Suppressor macrophage treated with lipopolysaccharide for 1 hour (primary cell): ENCODE measurements around the gene UPP1.
"Not testable (repeated sequence)": the region's sequence is repeated elsewhere in the genome, so short reads cannot be mapped to it uniquely, and the experiment has no call there.

Experiments
- DNase-seq, 3 donors: peaks; one replicate each; pipeline ENCODE4 v3.0.0-alpha.2; 2020 to 2022

The UPP1 gene

DNA sequence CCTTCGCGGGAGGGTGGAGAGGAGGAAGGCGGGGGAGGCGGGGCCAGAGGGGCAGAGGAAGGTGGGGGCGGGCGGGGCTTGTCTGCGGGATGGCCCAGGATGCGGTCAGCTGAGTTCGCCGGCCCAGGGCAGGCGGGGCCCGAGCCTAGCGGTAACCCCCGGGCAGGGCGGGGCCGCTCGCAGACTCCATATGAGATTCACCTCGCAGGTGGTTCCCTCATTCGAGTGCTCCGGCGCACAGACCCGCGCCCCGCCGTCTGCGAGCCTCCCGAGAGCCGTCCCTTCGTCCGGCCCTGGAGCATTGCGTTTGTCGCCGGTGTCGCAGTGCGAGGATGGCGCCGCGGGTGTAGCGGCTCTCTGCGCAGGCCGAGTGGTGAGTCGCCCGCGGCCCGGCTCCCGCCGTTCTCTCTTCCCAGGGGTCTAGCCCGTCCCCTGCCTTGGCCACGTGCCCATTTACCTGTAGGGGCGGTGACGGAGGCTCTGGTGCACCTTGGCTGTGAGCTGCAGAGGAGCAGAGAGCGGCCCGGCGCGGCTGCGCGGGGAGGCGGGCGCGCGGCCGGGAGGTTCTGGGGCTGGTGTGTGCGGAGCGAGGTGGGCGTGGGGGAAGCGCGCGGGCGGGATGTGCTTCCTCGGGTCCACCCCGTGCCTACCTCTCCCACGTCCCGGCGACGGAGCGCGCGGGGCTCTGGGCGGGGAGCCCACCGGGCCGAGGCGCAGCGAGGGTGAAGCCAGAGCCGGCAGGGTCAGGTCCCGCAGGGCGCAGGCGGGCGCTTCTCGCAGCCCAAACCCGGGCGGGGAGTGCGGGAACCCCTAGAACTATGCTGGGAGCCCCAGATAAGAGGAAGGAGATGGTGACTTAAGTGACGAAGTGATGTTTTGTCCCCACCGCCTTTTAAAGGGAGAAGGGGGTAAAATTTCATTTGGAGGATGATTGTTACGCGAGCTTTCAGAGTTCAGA is at the start of gene UPP1:
TSS of gene UPP1 (plus strand) at position 220 of the 958 bp plus-strand sequence. CDS start 5,519 bp downstream, outside the sequence.
- peak; percentile 96 to 99 (median 97) for DNase-seq

DNA sequence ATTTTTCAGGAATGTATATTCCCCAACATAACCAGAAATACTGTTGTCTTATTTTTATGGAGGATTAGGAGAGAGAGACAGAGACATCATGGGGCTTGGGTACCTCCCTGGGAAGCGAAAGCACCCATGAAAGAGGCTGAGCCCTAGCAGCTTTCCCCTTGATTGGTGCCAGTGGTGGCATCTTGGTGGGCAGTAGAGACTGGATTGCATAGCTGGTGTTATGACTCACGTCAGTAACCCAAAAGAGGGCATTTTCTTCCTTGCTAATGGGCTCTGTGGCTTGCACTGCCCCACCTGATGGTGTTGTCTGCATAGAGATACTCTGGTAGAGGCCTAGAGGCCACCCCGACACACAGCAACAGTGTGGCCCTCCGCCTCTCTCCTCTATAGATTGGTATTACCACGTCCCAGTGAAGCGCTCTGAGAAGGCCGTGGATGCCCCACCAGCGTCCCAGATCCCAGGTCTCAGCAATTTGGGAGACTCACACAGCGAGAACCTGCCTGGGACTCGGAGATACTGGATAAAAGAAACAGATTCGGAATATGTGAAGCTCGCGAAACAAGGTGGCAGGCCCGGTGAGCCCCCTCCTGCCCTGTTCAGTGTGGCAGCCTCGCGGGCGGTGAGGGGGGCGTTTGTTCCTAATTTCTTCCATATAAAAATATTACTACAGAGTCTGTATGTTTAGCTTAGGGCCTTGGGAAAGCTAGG is 48.0 kb upstream of the UPP1 start:
- DNase-seq, result no peak

DNA sequence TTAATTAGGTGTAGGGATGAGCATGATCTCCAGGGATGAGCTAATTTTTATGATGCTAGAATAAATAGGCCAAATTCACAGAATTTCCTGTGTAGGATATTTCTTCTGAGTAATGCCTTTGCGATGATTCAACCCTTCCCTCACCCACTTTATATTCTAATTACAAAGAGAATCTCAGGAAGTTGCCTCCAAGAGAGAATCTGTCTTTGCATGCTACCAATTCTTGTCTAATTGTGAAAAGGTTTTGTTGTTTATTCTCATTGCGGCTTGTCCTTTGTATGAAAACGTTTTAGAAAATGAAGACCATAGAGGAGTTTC is 47.5 kb upstream of the UPP1 start:
- DNase-seq, result peak; percentile 40 to 74 (median 72)

DNA sequence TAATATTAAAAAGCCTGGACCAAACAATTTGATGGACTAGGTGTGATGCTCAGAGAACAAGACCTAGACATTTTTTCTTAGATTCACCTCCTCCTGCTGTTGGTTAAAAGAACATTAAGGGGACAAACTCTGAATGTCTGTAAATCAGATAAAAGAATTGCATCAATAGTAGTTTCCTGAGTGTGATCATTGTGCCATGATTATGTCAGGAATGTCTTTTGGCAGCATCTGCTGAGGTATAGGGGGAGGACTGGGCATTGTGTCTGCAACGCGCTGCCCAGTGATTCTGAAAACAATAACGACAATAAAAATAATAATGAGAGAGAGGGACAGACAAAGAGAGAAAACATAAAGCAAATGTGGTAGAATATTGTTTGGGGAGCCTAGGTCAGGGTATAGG is 46.8 kb upstream of the UPP1 start:
- no peak for DNase-seq

DNA sequence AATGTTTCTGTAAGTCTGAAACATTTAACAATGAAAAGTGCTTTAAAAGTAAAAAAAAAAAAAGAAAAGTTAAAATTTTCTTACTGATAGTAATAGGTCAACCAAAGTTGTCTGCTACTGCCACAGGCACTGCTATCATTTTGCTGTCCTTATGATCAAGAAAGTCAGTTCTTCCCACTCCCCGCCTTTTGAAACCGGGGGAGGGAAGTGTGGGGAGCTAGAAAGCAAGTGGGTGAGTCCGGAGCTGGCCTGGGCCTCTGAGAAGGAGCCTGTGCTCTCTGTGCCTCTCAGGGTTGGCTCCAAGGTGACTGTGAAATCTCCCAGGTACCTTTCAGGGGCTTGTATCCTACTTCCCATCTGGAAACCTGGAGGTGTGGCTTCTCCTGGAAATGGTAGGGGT is 46.4 kb upstream of the UPP1 start:
- peak; percentile 18 to 32 (median 20) for DNase-seq

DNA sequence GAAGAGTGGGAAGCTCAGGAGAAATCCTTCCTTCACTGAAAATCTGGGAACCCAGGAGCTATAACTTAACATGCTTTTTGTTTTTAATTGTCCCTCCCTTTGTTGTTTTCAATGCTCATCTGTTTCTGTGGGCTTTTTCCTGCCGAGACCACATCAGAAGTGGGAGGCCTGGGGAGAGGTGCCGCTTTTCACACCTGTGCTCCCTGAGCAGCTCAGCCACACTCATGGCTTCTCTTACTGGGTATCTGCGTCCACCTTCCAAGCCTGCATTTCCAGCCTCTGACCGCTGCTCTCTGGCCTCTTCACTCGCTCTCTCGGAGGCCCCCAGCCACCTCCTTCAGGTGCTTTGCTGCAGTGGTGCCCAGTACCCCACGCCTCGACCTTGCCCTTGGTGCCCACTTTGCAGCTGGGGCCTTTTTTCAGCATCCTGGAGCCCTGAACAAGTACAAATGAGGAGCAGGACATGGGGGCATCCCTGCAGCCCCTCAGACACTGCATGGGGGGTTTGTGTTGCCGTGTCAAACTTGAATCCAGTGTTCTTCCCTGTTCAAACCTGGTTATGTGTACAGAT is 43.8 kb upstream of the UPP1 start:
- no peak for DNase-seq

DNA sequence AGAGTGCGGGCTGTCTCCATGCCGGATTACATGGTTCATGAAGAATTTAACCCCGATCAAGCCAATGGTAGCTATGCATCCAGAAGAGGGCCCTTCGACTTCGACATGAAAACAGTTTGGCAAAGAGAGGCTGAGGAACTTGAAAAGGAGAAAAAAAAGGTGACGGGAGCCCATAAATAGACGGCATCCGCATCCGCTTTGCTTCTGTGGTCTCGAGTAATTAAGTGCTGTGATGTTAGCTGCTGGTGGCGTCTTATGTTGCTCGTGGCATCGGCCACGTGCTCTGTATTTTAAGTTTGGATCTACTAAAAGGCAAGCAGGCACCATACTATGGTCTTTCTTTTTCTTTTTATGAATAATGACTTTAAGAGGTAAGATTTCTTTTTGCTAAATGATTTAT is 42.6 kb upstream of the UPP1 start:
- DNase-seq, result no peak

DNA sequence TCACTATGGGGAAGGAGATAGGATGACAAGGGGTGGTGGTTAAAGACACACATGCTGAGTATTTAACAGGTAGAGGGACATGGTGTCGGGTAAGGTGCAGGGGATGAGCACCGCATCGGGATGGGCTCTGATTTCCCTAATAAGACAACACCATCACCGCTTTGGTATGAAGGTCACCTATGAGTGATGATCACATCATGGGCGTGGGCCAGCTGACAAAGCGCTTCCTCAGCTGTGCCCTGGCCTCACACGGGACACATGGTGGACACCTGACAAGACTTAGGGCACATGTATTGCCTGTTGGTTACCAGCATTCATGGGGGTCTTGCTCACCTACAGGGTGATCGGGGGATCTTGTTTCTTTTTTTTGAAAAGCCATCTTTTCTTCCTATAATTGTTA is 41.0 kb upstream of the UPP1 start:
- DNase-seq, result no peak

DNA sequence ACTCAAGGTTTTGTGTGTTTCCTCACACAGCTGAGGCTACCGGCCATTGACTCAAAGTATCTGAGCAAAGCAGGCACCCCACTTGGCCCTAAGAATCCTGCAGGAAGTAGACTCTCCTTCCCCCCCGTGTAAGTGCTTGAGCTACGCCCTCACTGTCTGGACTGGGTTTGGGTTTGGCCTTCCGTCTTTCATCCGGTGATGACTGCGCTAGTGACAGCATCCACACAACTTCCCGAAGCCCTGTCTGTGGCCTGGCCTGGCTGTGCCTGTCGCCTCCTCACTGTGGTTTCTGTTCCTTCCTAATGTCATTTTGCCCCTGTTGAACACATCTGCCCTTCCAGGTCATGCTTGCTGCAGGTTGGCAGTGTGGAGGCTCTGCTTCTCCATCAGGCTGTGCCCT is 39.2 kb upstream of the UPP1 start:
- DNase-seq, result peak; percentile 52 to 68 (median 61)

DNA sequence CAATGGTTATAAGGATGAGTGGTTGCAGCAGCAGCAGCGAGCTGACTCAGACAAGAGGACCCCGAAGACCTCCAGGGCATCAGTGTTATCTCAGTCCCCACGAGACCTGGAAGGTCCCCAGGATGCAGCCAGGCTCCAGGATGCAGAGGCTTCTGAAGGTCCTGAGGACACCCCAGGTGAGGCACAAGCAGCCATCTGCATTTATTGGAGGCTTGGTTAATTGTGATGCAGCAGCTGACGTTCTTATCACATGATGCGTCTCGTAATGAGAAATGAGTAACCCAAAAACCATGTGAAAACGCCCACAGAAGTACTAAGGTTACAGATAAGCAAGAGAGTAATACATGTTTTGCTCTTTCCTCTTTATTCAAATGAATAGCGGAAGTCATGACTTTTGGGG is 36.3 kb upstream of the UPP1 start:
- DNase-seq, result peak in 2 of 3 donors; percentile 33 to 40

DNA sequence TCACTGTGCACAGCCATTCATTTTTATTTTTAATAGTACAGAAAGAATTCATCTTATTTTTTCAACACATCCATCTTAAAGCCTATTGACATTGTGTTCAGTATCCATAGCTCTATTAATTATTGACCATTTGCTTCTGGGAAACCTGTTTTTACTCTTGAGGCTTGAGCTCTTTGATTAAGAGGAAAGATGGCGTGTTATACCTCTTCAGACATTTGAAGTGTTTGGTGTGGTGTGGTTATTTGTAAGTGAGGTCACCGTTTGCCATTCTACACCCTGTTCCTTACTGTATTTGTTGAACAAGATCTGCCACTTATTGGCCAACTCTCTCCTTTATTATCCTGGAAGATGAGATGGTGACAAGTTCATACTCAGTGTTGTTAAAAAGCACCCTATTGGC is 35.3 kb upstream of the UPP1 start:
- no peak for DNase-seq

DNA sequence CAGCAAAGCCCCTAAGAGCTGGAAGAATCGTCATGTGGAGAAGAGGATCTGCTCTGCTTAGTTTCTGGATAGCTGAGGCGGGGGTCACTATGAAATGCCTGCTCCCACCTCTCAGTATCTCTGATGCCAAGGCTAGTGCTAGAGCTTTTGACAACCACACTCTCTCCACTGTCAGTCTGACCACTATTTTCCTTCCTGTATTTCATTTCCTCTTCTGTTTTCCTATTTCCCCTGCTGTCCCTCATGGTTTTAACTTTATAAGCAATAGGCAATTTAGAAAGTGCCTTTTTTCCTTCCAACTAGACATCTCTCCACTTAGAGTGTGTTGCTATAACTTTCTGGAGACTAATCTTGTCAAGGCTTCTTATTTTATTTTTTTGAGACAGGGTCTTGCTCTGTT is 30.1 kb upstream of the UPP1 start:
- DNase-seq, result peak in 2 of 3 donors; percentile 23 to 36

DNA sequence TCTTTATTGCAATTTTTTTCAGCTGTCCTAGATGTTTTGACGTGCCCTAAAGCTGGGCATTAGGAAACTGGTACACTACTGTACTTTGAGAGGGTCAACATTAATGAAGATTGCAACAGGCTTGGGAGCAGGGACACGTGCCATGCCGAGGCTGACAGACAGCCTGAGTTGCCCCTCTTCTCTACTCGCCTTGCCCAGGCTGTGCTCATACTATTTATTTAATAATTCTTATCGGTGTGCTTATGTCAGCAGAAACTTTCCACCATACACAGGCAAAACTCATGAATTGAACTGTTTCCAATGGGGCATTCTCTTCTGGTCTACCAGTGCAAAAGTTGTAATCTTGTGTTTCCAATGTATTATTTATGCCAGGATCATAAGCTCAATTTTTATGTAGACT is 29.4 kb upstream of the UPP1 start:
- DNase-seq, result no peak

DNA sequence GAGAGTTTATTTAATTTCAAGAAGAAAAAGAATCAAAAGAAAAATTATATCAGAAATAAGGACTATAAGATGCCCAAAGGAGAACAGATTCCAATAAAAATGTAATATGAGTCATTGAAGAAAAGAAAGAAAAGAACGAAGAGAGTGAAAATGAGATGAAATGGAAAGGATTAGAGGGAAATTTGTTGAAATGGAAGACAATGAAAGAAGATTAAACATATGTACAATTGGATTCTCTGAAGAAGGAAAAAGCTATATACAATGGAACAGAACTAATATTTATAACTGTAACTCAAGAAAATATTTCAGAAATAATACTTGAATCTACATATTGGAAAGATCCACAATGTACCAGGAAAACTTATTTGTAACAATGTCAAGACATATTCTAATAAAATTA is 25.1 kb upstream of the UPP1 start:
- no peak for DNase-seq

DNA sequence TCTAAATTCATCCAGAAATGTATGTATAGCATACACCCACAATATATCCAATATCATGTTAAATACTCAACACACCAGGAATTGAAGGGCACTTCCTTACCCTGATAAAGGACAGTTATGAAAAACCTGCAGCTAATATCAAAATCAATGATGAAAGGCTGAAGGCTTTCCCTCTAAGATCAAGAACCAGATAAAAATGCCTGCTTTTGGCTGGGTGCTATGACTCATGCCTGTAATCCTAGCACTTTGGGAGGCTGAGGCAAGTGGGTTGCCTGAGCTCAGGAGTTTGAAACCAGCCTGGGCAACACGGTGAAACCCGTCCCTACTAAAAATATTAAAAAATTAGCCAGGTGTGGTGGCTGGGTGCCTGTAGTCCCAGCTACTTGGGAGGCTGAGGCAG is 21.6 kb upstream of the UPP1 start:
- no peak for DNase-seq

DNA sequence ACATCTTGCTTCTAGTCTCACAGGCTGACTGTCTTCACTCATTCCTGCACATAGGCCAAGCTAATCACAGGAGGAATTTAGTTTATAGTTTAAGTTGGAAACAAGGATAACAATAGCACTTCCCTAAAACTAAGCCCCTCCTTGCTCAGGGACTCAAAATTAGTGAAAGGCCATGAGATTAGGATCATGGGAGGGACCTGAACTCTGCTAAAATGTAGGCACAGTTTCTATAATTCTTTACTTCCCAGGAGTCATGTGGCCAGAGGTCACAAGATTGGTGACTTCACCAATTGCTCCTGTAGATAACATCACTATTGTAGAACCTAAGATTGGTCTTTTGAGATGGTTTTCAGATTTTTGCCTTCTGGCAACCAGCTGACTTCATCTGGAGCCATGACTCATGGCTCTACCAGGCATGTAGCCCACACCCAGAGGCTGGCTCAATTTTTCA is 14.8 kb upstream of the UPP1 start:
- peak; percentile 75 to 79 (median 78) for DNase-seq

DNA sequence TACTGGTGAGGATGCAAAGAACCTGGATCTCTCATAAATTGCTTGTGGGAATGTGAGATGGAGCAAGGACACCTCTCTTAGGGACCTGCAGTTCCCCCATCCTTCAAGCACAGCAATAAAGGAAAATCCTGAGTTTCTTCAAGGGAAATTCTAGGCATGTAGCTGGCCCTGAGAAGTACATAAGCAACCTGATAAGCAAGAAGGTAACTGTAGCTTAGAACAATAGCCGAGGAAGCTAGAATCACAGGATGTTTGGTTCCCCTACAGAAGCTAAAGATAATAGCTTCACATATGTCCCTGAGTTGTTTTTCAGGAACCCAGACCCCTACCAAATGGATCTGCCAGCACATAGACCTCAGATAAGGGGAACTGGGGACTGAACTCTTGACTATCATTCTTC is 11.6 kb upstream of the UPP1 start:
- peak in 2 of 3 donors; percentile 47 to 57 for DNase-seq

DNA sequence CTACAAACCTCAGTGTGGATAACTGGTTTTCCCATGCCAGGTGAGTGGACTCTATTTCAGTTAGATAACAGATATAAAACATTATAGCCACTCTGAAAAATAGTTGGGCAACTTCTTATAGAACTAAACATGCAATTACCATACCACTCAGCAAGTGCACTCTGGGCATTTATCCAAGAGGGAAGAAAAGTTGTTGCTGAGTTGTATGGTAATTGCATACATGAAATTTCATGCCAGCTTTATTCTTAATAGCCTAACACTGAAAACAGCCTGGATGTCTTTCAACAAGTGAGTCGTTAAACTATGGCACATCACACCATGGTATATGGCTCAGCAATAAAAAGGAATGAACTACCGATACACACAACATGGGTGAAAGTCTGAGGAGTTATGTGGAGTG is 10.6 kb upstream of the UPP1 start:
- DNase-seq, result no peak

DNA sequence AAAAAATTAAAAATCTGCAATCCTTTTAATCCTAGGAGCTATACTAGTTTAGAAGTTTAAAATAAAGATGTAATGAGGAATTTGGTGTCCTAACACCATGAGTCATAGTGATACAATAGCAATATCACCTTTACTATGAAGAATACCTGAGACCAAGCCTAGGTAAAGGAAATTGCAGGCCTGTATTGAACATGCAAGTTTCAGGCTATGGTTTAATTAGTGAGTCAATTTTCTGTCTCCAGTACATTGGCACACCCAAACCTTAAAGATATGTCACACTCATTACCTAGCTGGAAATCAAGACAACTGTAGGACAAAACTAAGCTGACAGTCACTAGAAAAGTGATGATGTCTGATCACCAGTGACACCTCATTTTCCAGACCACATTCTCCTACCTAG is 6.7 kb upstream of the UPP1 start:
- DNase-seq, result not testable (repeated sequence)

DNA sequence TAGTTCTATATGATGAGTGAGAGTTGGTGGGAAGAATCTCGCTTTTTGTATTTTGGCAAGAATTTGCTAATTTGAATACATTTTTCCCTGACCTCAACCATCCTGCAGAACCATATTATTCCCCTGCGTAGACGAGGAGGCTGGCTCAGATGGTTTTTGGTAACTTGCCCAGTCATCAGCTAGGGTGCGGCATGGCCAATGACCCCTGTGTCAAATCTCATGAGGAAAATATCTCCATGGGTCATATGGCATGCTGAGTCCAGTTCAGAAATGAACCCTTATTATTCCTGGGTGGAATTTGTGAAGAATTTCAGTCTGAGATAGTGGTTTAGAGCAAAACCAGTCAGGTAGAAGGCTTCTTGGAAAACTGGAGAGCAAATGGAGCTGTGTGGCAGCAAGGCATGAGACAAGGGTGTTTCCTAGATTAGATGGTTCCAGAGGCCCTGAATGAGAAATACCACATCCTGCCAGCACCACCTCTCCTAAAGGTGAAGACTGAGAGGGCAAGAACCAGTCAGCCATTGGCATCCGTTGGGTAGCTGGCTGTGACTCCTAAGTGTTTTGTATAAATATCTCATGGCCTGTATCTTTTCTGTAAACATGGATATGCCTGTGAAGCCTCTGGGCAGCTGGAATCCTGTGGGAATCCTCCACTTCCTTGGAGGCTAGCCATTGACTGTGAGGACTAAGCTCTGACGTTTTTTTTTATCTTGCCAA is 5.8 kb upstream of the UPP1 start:
- no peak for DNase-seq

DNA sequence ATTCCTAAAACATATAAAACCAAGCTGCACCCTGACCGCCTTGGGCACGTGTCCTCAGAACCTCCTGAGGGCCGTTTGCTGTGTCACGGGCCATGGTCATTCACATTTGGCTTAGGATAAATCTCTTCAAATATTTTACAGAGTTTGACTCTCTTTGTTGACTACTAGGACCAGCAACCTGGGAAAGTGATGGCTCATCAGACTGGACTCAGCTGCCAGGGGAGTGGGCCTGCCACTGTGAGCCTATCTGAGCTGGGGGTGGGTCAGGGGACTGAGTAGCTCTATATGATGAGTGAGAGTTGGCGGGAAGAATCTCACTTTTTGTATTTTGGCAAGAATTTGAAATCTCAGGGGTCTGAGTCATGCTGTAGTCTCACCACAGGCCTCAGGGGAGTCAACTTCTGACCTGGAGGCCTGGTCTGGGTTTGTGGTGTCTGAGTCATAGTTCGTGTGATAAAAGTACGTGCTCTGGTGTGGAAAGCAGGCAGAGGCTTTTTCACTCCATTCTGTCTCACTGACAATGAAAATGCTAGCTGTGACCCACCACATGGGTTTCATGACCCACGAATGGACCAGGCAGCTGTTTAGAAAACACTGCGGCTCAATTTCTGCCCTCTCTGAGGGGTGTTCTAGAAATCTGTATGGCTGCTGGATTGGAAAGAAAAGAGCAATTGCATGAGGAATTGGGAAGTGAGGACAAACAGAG is 4.2 kb upstream of the UPP1 start:
- DNase-seq, result peak; percentile 84 to 92 (median 91)

DNA sequence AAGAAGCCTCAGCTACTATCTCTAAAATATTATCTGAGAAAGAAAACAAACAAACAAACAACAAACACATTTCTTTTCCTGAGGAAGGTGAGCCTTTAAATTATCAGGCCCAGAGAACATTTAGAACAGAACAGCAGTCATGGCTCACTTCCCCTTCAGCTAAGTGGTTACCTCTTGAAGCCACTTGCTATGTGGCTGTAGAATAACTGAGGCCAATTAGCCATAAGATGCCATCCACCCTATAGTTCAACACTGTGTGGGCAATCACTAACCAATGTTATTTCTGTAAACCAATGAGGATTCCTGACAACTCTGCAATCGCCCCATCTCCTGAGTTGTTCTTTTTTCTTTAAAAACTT is 3.7 kb upstream of the UPP1 start:
- no peak for DNase-seq

DNA sequence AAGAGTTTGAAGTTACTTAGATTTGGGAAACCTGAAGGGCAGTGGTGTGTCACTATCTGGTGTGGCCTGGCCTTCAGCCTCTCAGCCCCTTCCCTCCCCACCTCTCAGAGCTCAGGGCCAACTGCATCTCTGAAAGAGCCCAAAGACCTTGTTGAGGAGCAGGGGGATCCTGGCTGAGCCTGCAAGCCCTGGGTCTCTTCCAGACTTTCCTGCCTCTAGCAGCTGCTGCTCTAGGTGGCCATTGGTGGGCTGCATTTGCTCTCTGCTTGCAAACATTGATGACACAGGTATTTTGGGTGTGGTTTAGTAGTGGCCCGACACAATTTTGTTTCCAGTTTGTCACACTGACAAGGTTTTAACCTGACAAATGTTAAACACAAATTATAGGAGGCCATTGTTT is 3.1 kb upstream of the UPP1 start:
- DNase-seq, result no peak
